Ascending aorta (tissue), 2 donors: ENCODE results near the gene BFAR. TPM values are rescaled to one million over a fixed set of nuclear protein-coding genes. Genes with fewer than 3 reads are reported as not detected.

Experiments
- DNase-seq, 2 donors: peaks; one replicate each; pipeline ENCODE4 v3.0.0-alpha.2; 2019; ENCODE audit warnings: low spot score in 2 of 2
- H3K27ac ChIP-seq, 2 donors: fragments of 200-600 bp; sonication (generic); one replicate each; pipeline ENCODE4 v1.5.1; 2016 to 2017; ENCODE audit warnings: mild to moderate bottlenecking in 1 of 2
- H3K27me3 ChIP-seq: fragments of 200-600 bp; sonication (generic); one replicate; pipeline ENCODE4 v1.5.1; 2017
- H3K36me3 ChIP-seq, 2 donors: fragments of 200-600 bp; sonication (generic); one replicate each; pipeline ENCODE4 v1.5.1; 2016
- H3K4me1 ChIP-seq, 2 donors: fragments of 200-600 bp; sonication (generic); one replicate each; pipeline ENCODE4 v1.5.1; 2016 to 2017; ENCODE audit warnings: mild to moderate bottlenecking in 1 of 2
- H3K4me3 ChIP-seq, 2 donors: fragments of 200-600 bp; sonication (generic); one replicate each; pipeline ENCODE4 v1.5.1; 2016 to 2017; ENCODE audit warnings: mild to moderate bottlenecking in 1 of 2
- H3K9me3 ChIP-seq, 2 donors: fragments of 200-600 bp; sonication (generic); one replicate each; pipeline ENCODE4 v1.5.1; 2016
- CTCF ChIP-seq, 3 experiments: fragments of 200-600 bp in 2 of 3; fragments of 450-650 bp in 1 of 3; sonication (generic) in 2 of 3; IDR thresholded peaks; one replicate each; pipeline ENCODE4 v1.5.1; 2016 to 2019; ENCODE audit warnings: antibody characterized with exemption in 3 of 3, mild to moderate bottlenecking in 1 of 3, moderate library complexity in 1 of 3
- intact Hi-C: fragments of 100-400 bp; cut with DNase I; formaldehyde crosslinking; loops from one replicate; pipeline ENCODE4 v1.15.1; 2023
- total RNA-seq: library from RNA; depleted of rRNA; stranded (reverse); fragments of >200 nt; gene quantifications from one replicate; pipeline ENCODE4 v1.1.0, GENCODE V29; 2016

Gene BFAR
- total RNA-seq, 1 donor from 2014 or later = 28.0 TPM

- no peaks in the 10 kb centered on the region for H3K9me3 ChIP-seq
- H3K36me3 ChIP-seq = peaks cover 44 to 83% of the 10 kb centered on the region in 2 donors
- no peaks in the 10 kb centered on the region for H3K27me3 ChIP-seq
- no peak for TF ChIP-seq CTCF (IDR thresholded peaks at IDR 0.05)
- H3K27ac ChIP-seq = no peak overlapping the region
- H3K4me1 ChIP-seq = no peaks in the 10 kb centered on the region
- no peak for DNase-seq
- no peak overlapping the region for H3K4me3 ChIP-seq
- intact Hi-C loops = no loop called here
Observed at GRCh38 chr16:14616280-14616679, 16.5 kb upstream of the BFAR start.

DNA sequence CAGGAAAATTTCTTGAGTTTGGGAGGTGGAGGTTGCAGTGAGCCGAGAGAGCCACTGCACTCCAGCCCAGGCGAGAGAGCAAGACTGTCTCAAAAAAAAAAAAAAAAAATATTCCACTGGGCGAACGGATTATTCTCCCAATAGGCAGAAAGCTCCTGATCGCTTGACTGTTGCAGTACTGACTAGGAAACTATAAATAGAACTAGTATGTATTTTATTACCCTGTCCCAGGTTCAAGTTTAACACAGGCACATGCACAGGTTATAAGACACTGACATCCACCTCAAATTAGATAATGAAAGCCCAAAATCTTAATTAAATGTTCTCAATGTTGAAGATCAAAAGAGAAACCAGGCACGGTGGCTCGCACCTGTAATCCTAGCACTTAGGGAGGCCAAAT, 14.2 kb upstream of the BFAR start:
- peaks cover 43 to 84% of the 10 kb centered on the region in 2 donors for H3K36me3 ChIP-seq
- no peaks in the 10 kb centered on the region for H3K27me3 ChIP-seq
- no peak for TF ChIP-seq CTCF (IDR thresholded peaks at IDR 0.05)
- H3K9me3 ChIP-seq = no peaks in the 10 kb centered on the region
- DNase-seq = no peak
- intact Hi-C loops = no loop called here
- no peaks in the 10 kb centered on the region for H3K4me1 ChIP-seq
- H3K4me3 ChIP-seq = no peak overlapping the region
- H3K27ac ChIP-seq = no peak overlapping the region

GRCh38 chr16:14627078-14627477, 5.7 kb upstream of the BFAR start:
- Histone ChIP-seq H3K4me3 (no peak overlapping the region), H3K27me3 (no peaks in the 10 kb centered on the region), H3K9me3 (no peaks in the 10 kb centered on the region), H3K36me3 (peaks cover 0 to 57% of the 10 kb centered on the region in 2 donors), H3K4me1 (peaks cover 4 to 13% of the 10 kb centered on the region in 2 donors), H3K27ac (no peak overlapping the region)
- no peak for DNase-seq
- intact Hi-C loops = no loop called here
- no peak for TF ChIP-seq CTCF (IDR thresholded peaks at IDR 0.05)

- H3K4me3 ChIP-seq = peak overlapping the region; percentile 77 to 83
- no peaks in the 10 kb centered on the region for H3K9me3 ChIP-seq
- H3K27ac ChIP-seq = peak overlapping the region; percentile 88 to 94
- H3K4me1 ChIP-seq = peaks cover 4 to 13% of the 10 kb centered on the region in 2 donors
- peaks cover 0 to 39% of the 10 kb centered on the region in 2 donors for H3K36me3 ChIP-seq
- TF ChIP-seq CTCF (IDR thresholded peaks at IDR 0.05) = no peak
- DNase-seq = no peak
- intact Hi-C loops = no loop called here
- H3K27me3 ChIP-seq = no peaks in the 10 kb centered on the region
Observed at GRCh38 chr16:14628806-14629611, 3.7 kb upstream of the BFAR start.

GRCh38 chr16:14629612-14629918, 3.2 kb upstream of the BFAR start:
- Histone ChIP-seq H3K4me1 (peaks cover 7 to 13% of the 10 kb centered on the region in 2 donors), H3K36me3 (peaks cover 0 to 35% of the 10 kb centered on the region in 2 donors), H3K9me3 (no peaks in the 10 kb centered on the region), H3K4me3 (peak overlapping the region; percentile 77 to 83), H3K27me3 (no peaks in the 10 kb centered on the region), H3K27ac (peak overlapping the region; percentile 88 to 94)
- intact Hi-C loops = no loop called here
- peak in 1 of 2 donors; percentile 66 for DNase-seq
- no peak for TF ChIP-seq CTCF (IDR thresholded peaks at IDR 0.05)
